GM13977 (cell line): ENCODE results near the gene CCDC191.

ENCODE experiments used
- DNase-seq: peaks from one replicate; pipeline ENCODE4 v3.0.0; 2012; ENCODE audit warnings: low spot score
- in situ Hi-C: fragments of 300-500 bp; cut with MboI; formaldehyde crosslinking; loops from one replicate; pipeline ENCODE4 v1.12.0; 2022; ENCODE audit warnings: low sequenced_read_pairs, low pct_unique_long_range_greater_than_20kb, mixed read lengths, inconsistent platforms; ENCODE audit not compliant: unreplicated experiment
- TF ChIP-seq, protein P1 (sequence below): IDR thresholded peaks from 2 replicates; pipeline ENCODE4 v1.5.1; 2012; ENCODE audit warnings: mild to moderate bottlenecking, control low read depth; ENCODE audit not compliant: insufficient read depth; ENCODE audit errors: extremely low read depth, missing control alignments

Gene CCDC191

DNA sequence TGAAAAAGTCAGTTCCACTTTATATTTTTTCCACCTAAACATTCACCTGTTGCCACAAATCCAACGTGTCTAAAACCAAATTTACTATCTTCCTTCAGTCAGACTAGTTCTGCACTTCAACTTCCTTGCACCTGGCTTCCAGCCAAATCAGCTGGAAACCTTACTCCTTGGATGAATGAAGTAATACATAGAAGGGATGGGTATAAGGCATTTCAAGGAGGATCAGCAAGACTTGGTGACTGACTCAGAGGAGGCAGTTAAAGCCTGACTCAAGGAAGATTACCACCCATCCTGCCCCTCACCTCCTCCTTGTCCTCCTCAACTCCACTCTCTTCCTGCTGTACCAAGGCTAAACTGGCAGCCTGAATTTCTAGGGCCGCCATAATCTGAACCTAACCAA lies 37.3 kb upstream of the CCDC191 start:
- in situ Hi-C loops, result no loop called here
- no peak for DNase-seq
- TF ChIP-seq, protein P1, sequence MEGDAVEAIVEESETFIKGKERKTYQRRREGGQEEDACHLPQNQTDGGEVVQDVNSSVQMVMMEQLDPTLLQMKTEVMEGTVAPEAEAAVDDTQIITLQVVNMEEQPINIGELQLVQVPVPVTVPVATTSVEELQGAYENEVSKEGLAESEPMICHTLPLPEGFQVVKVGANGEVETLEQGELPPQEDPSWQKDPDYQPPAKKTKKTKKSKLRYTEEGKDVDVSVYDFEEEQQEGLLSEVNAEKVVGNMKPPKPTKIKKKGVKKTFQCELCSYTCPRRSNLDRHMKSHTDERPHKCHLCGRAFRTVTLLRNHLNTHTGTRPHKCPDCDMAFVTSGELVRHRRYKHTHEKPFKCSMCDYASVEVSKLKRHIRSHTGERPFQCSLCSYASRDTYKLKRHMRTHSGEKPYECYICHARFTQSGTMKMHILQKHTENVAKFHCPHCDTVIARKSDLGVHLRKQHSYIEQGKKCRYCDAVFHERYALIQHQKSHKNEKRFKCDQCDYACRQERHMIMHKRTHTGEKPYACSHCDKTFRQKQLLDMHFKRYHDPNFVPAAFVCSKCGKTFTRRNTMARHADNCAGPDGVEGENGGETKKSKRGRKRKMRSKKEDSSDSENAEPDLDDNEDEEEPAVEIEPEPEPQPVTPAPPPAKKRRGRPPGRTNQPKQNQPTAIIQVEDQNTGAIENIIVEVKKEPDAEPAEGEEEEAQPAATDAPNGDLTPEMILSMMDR, result no peak

DNA sequence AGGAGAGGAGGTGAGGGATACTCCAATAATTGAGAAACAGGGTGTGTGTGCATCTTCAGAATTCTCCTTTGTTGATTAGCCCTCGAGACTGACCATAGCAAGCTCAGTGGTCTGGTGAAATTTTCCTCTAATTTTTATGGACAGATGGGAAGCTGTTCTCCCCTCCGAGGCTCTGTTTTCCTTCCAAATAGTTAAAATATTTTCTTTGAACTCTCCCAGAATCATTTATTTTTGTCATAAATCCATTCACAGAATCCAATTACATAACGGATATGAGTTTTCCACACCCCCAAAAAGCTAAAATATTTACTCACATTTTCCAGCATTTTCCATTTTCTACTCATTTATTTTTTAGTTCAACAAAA lies 36.7 kb upstream of the CCDC191 start:
- TF ChIP-seq, protein P1, result no peak
- DNase-seq, result no peak
- in situ Hi-C loops, result no loop called here

DNA sequence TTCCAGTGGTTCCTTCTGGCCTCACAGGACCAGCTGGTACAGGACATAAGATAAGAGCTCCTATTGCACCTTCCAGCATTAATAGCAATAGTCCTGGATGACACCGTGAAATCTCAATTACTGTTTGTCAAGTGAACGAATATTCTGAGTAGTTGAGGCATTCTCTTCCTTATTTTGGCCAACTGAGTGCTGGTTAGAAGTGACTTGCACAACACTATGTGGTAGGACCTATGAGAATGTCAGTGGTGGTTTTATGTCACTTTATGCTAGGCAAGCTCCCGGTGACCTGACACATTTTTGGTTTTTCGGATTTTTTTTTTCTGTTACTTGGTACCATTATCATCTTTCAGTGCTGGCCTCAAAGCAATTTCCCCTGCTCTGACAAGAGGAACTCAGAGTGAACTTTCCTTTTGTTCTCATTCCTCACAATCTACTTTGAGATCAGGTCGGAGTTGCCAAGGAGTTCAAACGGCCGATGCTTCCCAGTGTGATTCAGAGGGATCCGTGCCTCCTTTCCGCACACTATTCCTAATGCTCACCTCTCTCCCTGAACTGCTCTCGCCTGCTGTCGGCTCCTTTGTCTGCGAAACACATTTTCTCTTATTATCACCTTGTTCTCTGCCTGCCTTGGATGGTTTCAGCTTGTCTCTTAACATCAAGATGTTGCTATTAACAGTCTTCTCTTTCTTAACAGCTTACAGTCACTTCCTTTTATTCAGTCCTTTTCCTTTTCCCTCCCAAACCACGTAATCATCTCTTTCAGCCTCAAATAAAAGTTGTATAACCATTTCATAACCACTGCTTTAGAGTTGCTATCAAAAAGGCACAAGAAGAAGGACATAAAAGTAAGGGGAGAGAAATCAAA lies 36.1 kb upstream of the CCDC191 start:
- TF ChIP-seq, protein P1, result no peak

GRCh38 chr3:114089675-114090074 lies 33.3 kb upstream of the CCDC191 start:
- TF ChIP-seq, protein P1, result no peak
- no peak for DNase-seq
- in situ Hi-C loops, result no loop called here

More for the DNA sequence above, 36.1 kb upstream of the CCDC191 start:
- no peak for DNase-seq
- in situ Hi-C loops, result no loop called here

DNA sequence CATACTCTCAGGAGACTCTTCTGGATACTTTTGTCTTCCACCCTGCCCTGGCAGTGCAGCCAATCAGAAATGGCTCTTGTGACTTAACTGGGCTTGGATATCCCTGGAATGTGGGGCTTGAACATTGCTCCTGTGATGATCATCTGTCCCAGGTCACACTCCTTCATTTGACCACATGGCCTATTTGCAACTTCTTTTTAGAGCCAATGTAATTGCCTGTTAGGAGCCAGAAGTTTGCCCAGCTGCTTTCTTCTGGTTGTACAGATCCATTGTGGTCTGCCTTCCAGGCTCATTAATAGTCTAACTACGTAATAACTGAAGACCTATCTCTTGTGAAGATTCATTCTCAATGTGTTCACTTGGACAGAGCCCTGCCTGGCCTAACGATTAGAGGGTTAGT lies 30.0 kb upstream of the CCDC191 start:
- DNase-seq, result no peak
- TF ChIP-seq, protein P1, result no peak
- in situ Hi-C loops, result no loop called here

DNA sequence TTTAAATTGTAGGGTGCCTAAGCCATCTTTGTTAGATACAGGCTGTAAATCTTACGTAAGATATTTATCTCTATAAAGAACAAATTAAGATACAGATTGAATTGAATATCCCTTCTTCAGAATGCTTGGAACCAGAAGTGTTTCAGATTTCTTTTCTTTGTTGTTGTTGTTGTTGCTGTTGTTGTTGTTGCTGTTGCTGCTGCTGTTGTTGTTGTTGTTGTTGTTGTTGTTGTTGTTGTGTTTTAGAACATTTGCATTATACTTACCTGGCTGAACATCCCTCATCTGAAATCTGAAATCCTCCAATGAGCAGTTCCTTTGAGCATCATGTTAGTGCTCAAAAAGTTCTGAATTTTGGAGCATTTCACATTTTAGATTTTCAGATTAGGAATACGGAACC lies 26.8 kb upstream of the CCDC191 start:
- in situ Hi-C loops, result no loop called here
- DNase-seq, result no peak
- TF ChIP-seq, protein P1, result no peak
